ENCODE results near the gene CLRN1. TPM values are rescaled to one million over a fixed set of nuclear protein-coding genes. Genes with fewer than 3 reads are reported as not detected.

Gene CLRN1
- total and polyA plus RNA-seq, 2 experiments from 2014 or later: 0.45 to 0.69 TPM

DNA sequence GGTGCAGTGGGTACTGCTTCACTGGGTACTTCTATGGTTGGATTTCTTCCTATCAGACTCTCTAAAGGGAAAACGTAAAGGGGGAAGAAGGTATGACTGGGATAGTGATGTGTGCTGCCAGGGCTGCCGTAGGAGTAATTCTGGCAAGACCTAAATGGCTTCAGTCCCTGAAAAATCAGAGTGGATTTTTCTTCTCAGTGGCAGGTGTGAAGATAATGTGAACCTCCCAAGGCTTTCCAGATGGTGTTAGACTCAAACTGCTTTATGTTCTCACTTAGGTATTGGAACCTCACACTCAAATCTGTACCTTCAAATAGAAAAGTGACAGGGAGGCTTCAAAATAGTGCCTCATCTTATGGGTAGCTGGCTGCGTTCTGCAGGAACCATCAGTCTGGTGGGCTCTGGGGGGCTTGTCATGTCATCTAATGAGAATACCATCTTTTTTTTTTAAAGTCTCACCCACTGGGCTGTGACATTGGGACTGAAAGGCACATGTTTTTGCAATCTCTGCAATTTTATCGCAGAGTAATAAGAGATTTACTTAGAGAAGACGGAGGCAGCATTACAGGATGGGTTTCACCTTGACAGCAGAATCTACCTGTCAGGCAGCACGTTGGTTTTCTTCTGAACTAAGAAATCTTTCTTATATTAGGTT lies 95.8 kb downstream of the CLRN1 start:
- no peaks in the 10 kb centered on the region for H4K20me1 ChIP-seq (replicated peaks; ENCODE audit: insufficient read depth)
- no peaks in the 10 kb centered on the region for H3K9me3 Mint-ChIP-seq
- no peaks in the 10 kb centered on the region for H3K4me1 Mint-ChIP-seq
- H3K36me3 ChIP-seq (ENCODE audit: insufficient read depth): no peaks in the 10 kb centered on the region
- ATAC-seq: no peak
- no peaks in the 10 kb centered on the region for H3K9me2 ChIP-seq (ENCODE audit: insufficient read depth)
- no peaks in the 10 kb centered on the region for H3F3A ChIP-seq (replicated peaks; ENCODE audit: low read depth)
- DNase-seq (ENCODE audit: low spot score): no peak
- H3K27me3 ChIP-seq (ENCODE audit: insufficient read depth): no peaks in the 10 kb centered on the region
- no peak overlapping the region for H3K4me3 Mint-ChIP-seq
- H3K27me3 Mint-ChIP-seq (ENCODE audit: insufficient read depth, low read depth, poor library complexity): no peaks in the 10 kb centered on the region
- no peak overlapping the region for H3K27ac ChIP-seq (ENCODE audit: low read depth)
- no peaks in the 10 kb centered on the region for H3K4me1 ChIP-seq (ENCODE audit: insufficient read depth)
- H3K27ac Mint-ChIP-seq: no peak overlapping the region
- H3K36me3 Mint-ChIP-seq (ENCODE audit: low read depth): no peaks in the 10 kb centered on the region
- no peak overlapping the region for H3K4me3 ChIP-seq
- H3K79me2 ChIP-seq (replicated peaks; ENCODE audit: insufficient read depth): no peaks in the 10 kb centered on the region
- TF ChIP-seq EZH2phosphoT487 (IDR thresholded peaks at IDR 0.05; ENCODE audit: unreplicated experiment) (no peak), NANOG (IDR thresholded peaks at IDR 0.05; ENCODE audit: borderline replicate concordance) (no peak), ZNF331 (CRISPR knock-in tag; IDR thresholded peaks at IDR 0.05; ENCODE audit: low read depth) (no peak), ZNF462 (CRISPR knock-in tag; IDR thresholded peaks at IDR 0.05) (no peak), CREB1 (CRISPR knock-in tag; IDR thresholded peaks at IDR 0.05; ENCODE audit: low read depth) (no peak), JUNB (IDR thresholded peaks at IDR 0.05; ENCODE audit: unreplicated experiment) (no peak), POLR2AphosphoS5 (IDR thresholded peaks at IDR 0.05; ENCODE audit: low read depth) (no peak), EZH2 (IDR thresholded peaks at IDR 0.05; ENCODE audit: low read depth, unreplicated experiment) (no peak), ZNF114 (CRISPR knock-in tag; IDR thresholded peaks at IDR 0.05) (no peak), STAT1 (IDR thresholded peaks at IDR 0.05; ENCODE audit: unreplicated experiment) (no peak)
- TF ChIP-seq, protein P1, sequence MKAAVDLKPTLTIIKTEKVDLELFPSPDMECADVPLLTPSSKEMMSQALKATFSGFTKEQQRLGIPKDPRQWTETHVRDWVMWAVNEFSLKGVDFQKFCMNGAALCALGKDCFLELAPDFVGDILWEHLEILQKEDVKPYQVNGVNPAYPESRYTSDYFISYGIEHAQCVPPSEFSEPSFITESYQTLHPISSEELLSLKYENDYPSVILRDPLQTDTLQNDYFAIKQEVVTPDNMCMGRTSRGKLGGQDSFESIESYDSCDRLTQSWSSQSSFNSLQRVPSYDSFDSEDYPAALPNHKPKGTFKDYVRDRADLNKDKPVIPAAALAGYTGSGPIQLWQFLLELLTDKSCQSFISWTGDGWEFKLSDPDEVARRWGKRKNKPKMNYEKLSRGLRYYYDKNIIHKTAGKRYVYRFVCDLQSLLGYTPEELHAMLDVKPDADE (IDR thresholded peaks at IDR 0.05): no peak
- TF ChIP-seq, protein P2, sequence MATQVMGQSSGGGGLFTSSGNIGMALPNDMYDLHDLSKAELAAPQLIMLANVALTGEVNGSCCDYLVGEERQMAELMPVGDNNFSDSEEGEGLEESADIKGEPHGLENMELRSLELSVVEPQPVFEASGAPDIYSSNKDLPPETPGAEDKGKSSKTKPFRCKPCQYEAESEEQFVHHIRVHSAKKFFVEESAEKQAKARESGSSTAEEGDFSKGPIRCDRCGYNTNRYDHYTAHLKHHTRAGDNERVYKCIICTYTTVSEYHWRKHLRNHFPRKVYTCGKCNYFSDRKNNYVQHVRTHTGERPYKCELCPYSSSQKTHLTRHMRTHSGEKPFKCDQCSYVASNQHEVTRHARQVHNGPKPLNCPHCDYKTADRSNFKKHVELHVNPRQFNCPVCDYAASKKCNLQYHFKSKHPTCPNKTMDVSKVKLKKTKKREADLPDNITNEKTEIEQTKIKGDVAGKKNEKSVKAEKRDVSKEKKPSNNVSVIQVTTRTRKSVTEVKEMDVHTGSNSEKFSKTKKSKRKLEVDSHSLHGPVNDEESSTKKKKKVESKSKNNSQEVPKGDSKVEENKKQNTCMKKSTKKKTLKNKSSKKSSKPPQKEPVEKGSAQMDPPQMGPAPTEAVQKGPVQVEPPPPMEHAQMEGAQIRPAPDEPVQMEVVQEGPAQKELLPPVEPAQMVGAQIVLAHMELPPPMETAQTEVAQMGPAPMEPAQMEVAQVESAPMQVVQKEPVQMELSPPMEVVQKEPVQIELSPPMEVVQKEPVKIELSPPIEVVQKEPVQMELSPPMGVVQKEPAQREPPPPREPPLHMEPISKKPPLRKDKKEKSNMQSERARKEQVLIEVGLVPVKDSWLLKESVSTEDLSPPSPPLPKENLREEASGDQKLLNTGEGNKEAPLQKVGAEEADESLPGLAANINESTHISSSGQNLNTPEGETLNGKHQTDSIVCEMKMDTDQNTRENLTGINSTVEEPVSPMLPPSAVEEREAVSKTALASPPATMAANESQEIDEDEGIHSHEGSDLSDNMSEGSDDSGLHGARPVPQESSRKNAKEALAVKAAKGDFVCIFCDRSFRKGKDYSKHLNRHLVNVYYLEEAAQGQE (IDR thresholded peaks at IDR 0.05; ENCODE audit: unreplicated experiment): no peak
- TF ChIP-seq, protein P3, sequence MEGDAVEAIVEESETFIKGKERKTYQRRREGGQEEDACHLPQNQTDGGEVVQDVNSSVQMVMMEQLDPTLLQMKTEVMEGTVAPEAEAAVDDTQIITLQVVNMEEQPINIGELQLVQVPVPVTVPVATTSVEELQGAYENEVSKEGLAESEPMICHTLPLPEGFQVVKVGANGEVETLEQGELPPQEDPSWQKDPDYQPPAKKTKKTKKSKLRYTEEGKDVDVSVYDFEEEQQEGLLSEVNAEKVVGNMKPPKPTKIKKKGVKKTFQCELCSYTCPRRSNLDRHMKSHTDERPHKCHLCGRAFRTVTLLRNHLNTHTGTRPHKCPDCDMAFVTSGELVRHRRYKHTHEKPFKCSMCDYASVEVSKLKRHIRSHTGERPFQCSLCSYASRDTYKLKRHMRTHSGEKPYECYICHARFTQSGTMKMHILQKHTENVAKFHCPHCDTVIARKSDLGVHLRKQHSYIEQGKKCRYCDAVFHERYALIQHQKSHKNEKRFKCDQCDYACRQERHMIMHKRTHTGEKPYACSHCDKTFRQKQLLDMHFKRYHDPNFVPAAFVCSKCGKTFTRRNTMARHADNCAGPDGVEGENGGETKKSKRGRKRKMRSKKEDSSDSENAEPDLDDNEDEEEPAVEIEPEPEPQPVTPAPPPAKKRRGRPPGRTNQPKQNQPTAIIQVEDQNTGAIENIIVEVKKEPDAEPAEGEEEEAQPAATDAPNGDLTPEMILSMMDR (conservative IDR thresholded peaks at IDR 0.05; ENCODE audit: low read depth in 2 of 2): no peak
- H3K4me2 ChIP-seq: no peak overlapping the region
- peak overlapping the region; percentile 43; the same call in 1 of the 2 replicates for H2AFZ ChIP-seq
